ENCODE results near the gene LCORL. TPM values are rescaled to one million over a fixed set of nuclear protein-coding genes. Genes with fewer than 3 reads are reported as not detected.
"Not testable (repeated sequence)": the region's sequence is repeated elsewhere in the genome, so short reads cannot be mapped to it uniquely, and the experiment has no call there.

The LCORL gene
- polyA plus RNA-seq, 3 donors, result 27.4 to 28.9 (median 28.4) TPM

GRCh38 chr4:18020671-18021469 lies 685 bp downstream of the LCORL start:
- DNase-seq (ENCODE audit: low read depth in 3 of 3, low spot score in 2 of 3), result peak in 2 of 3 donors; percentile 56 to 60

- no peak for DNase-seq (ENCODE audit: low read depth in 3 of 3, low spot score in 2 of 3)
Measured at GRCh38 chr4:18020145-18020670, 1.3 kb downstream of the LCORL start.

GRCh38 chr4:18014269-18014668 lies 7.3 kb downstream of the LCORL start:
- no peak for DNase-seq (ENCODE audit: low read depth in 3 of 3, low spot score in 2 of 3)

GRCh38 chr4:18012807-18013462 lies 8.6 kb downstream of the LCORL start:
- no peak for DNase-seq (ENCODE audit: low read depth in 3 of 3, low spot score in 2 of 3)

- DNase-seq (ENCODE audit: low read depth in 3 of 3, low spot score in 2 of 3), result no peak
Measured at GRCh38 chr4:18012134-18012806, 9.3 kb downstream of the LCORL start.

GRCh38 chr4:18007625-18008024 lies 13.9 kb downstream of the LCORL start:
- no peak for DNase-seq (ENCODE audit: low read depth in 3 of 3, low spot score in 2 of 3)

GRCh38 chr4:18006432-18006831 lies 15.1 kb downstream of the LCORL start:
- DNase-seq (ENCODE audit: low read depth in 3 of 3, low spot score in 2 of 3), result not testable (repeated sequence)

GRCh38 chr4:17997129-17997528 lies 24.4 kb downstream of the LCORL start:
- DNase-seq (ENCODE audit: low read depth in 3 of 3, low spot score in 2 of 3), result no peak

- DNase-seq (ENCODE audit: low read depth in 3 of 3, low spot score in 2 of 3), result no peak
Measured at GRCh38 chr4:17995165-17995564, 26.4 kb downstream of the LCORL start.

- no peak for DNase-seq (ENCODE audit: low read depth in 3 of 3, low spot score in 2 of 3)
Measured at GRCh38 chr4:17985832-17986231, 35.7 kb downstream of the LCORL start.

GRCh38 chr4:17981063-17981462 lies 40.5 kb downstream of the LCORL start:
- DNase-seq (ENCODE audit: low read depth in 3 of 3, low spot score in 2 of 3), result no peak

- no peak for DNase-seq (ENCODE audit: low read depth in 3 of 3, low spot score in 2 of 3)
Measured at GRCh38 chr4:17968721-17969120, 52.8 kb downstream of the LCORL start.

GRCh38 chr4:17967078-17967477 lies 54.5 kb downstream of the LCORL start:
- DNase-seq (ENCODE audit: low read depth in 3 of 3, low spot score in 2 of 3), result no peak

- DNase-seq (ENCODE audit: low read depth in 3 of 3, low spot score in 2 of 3), result no peak
Measured at GRCh38 chr4:17966312-17966711, 55.2 kb downstream of the LCORL start.

- DNase-seq (ENCODE audit: low read depth in 3 of 3, low spot score in 2 of 3), result no peak
Measured at GRCh38 chr4:17964576-17964975, 57.0 kb downstream of the LCORL start.

- DNase-seq (ENCODE audit: low read depth in 3 of 3, low spot score in 2 of 3), result no peak
Measured at GRCh38 chr4:17962171-17962570, 59.4 kb downstream of the LCORL start.

GRCh38 chr4:17961249-17961648 lies 60.3 kb downstream of the LCORL start:
- no peak for DNase-seq (ENCODE audit: low read depth in 3 of 3, low spot score in 2 of 3)

GRCh38 chr4:17958181-17958580 lies 63.4 kb downstream of the LCORL start:
- no peak for DNase-seq (ENCODE audit: low read depth in 3 of 3, low spot score in 2 of 3)

GRCh38 chr4:17957688-17958087 lies 63.9 kb downstream of the LCORL start:
- DNase-seq (ENCODE audit: low read depth in 3 of 3, low spot score in 2 of 3), result no peak

- no peak for DNase-seq (ENCODE audit: low read depth in 3 of 3, low spot score in 2 of 3)
Measured at GRCh38 chr4:17956245-17956644, 65.3 kb downstream of the LCORL start.

GRCh38 chr4:17945303-17945702 lies 76.3 kb downstream of the LCORL start:
- no peak for DNase-seq (ENCODE audit: low read depth in 3 of 3, low spot score in 2 of 3)
